GM21390 (cell line): ENCODE data around the gene NMRK1.

Experiments used
- ATAC-seq: cut with Tn5 transposase; IDR thresholded peaks from one replicate; pipeline ENCODE4 v1.9.1; 2021; ENCODE audit not compliant: unreplicated experiment

NMRK1 gene

GRCh38 chr9:75063556-75064305 lies 24.2 kb downstream of the NMRK1 start:
- ATAC-seq = no peak

- ATAC-seq = no peak
These were observed 26.8 kb downstream of the NMRK1 start for GRCh38 chr9:75061169-75061568.

DNA sequence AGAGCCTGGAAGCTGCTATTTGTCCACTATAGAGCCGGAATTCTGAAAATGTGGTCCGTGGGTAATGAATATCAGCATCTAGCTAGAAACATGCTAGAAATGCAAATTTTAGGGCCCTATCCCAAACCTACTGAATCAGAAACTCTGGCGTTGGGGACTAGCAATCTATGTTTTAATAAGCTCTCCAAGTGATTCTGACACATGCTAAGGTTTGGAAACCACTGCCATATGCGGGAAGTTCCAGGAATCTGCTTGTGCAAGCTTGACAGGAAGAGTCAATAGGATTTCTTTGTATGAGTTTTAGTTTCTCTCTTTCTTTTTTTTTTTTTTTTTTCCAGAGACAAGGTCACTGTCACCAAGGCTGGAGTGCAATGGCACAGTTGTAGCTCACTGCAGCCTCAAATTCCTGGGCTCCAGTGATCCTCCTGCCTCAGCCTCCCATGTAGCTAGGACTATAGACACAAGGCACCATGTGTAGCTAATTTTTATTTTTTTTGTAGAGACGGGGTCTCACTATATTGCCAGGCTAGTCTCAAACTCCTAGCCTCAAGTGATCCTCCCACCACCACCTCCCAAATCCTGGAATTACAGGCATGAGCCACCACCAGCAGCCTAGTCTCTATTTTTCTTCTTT lies 33.5 kb downstream of the NMRK1 start:
- ATAC-seq = no peak

DNA sequence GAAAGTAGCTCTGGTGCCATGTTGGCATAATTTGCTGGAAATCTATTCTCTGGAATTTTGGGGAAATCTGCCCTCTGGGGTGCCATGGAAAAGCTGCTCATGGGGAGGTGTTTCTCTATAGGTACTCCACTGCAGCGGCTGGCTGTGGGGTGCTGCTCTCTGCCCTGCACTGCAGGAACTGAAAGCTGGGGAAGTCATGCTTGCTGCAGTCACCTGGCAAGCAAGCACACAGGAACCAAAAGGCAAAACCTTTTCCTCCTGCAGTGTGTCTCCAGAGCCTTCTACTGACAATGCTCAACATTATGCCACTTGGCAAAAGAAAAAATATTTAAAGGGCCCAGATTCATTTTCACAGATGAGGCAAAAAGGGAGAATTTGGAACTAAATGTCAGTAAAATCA lies 34.1 kb downstream of the NMRK1 start:
- ATAC-seq = peak; percentile 99

DNA sequence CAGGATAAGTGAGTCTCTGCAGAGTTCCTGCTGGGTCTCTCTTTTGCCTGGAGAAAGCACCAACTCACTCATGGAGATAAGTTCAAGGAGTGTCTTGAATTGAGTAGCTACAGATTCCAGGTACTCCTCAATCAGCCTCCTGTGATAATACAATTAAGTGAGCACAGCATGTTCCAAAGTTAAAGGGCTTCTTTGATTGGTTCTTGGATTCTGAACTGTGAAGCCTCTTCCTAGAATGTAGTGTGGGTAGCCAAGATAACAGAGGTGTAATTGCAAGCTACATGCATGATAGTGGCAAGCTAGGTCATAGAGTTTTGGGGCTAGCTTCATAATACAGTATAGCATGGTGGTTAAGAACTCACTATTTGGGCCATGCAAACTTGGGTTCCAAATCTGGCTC lies 36.7 kb downstream of the NMRK1 start:
- ATAC-seq = no peak

- ATAC-seq = no peak
These were observed 40.4 kb downstream of the NMRK1 start for GRCh38 chr9:75047506-75047905.

- no peak for ATAC-seq
These were observed 41.1 kb downstream of the NMRK1 start for GRCh38 chr9:75046725-75047345.

GRCh38 chr9:75041041-75041440 lies 46.9 kb downstream of the NMRK1 start:
- ATAC-seq = no peak

DNA sequence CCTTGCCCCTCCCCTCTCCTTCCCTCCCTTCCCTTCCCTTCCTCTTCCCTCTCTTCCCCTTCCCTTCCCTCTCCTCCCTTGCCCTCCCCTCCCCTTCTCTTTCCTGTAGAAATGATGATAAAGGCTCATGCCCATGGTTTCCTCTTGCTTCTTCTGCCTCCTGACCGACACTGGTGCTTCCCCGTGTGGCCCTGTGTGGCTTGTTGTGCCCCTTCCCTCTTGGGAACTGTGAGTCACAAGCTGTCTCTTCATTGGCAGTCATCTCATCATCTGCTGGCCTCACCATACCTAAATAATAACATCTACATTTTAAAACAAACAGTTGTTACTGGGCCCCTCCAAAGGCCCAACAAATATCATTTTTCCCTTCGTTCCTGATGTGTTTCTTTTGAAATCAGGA lies 48.2 kb downstream of the NMRK1 start:
- ATAC-seq = no peak

DNA sequence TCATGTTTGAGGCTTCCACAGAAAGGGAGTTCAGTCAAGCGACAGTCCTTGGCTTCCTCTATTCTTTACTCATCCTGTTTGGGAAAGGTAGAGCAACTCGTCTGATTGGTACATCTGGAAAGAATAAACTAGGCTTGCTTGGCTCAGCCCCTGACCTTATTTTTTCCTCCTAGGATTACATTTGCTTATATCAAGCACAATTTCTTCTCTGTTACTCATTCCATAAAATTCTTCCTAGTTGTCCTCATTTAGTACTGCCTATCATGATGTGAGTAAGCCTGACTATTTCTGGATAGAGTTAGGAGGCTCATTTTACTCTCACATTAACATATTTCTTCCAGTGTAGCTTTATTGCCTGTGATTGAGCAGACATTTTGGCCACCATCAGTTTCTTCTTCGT lies 48.9 kb downstream of the NMRK1 start:
- ATAC-seq = no peak

- no peak for ATAC-seq
These were observed 51.2 kb downstream of the NMRK1 start for GRCh38 chr9:75036793-75037192.

- peak; percentile 60 for ATAC-seq
These were observed 54.0 kb downstream of the NMRK1 start for GRCh38 chr9:75033791-75034473.

DNA sequence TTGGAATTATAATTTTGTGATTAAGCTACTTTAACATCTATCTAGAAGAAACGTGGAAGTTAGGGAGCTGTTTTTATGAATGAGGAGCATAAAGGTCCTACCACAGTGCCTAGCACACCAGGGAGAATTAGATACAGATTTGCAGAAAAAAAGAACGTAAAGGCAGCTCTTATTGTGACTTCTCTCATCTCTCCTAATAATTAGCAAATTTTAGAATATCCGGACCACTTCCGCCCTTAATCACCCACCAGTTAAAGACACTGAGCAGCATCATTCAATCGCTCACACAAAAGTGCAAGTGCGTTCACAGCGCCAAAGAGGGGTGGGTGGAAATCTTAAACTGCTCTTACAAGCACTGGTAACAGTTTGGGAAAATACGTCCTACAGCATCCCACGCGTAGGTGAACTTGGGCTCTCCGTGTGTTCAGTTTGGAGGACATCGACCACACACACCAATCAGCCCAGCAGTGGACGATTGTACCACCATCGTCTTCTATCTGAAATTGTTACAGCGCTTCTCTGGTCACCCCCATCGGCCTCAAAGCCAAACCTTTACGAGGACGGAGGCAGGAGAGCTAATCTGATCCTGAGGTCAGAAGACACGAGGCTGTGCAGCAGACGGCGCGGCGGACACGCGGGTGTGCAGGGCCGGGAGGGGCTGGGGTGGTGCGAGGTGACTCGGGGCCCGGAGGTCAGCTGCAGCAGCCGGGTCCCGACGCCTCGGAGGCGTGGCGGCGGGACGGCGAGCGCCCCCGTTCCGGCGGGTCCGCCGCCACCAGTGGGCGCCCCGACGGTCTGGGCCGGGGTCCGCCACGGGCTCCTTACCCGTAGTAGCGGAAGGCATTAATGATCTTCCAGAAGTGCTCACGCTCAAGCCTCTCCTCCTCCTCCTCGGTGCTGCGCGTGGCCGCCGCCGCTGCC lies 60.5 kb downstream of the NMRK1 start:
- ATAC-seq = peak; percentile 48

DNA sequence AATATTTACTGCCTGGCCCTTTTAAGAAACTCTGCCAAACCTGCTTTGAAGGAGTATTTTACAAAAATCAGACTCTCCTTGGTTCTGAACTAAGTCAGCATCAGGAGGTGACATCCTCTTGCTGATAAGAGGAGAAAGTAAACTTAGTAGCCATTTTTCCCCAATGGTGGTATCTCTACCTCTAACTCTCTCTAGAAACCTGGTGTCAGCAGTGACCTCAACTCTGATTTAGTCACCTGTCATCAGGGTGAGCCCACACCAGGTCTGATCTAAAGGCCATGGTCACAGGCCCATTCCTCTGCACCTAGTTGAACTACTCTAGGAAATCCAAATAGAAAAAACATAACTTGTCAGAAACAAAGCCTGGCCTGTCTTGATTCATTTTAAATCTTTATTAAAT lies 64.1 kb downstream of the NMRK1 start:
- ATAC-seq = no peak

DNA sequence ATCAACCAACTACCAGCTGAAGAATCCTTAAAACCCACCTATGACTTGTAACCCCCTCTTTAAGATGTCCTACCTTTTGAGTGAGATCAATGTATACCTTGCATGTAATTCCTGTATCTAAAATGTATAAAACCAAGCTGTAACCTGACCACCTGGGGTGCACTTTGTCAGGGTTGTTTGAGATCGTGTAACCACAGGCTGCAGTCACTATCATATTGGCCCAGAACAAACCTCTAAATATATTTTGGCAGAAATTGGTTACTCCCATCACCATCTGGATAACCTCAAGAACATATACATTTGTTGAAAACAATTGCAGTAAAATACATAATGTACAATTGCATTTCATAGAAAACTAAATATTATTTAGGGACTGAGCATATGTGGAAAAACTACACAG lies 68.3 kb downstream of the NMRK1 start:
- ATAC-seq = no peak

GRCh38 chr9:75019022-75019421 lies 68.9 kb downstream of the NMRK1 start:
- ATAC-seq = no peak

DNA sequence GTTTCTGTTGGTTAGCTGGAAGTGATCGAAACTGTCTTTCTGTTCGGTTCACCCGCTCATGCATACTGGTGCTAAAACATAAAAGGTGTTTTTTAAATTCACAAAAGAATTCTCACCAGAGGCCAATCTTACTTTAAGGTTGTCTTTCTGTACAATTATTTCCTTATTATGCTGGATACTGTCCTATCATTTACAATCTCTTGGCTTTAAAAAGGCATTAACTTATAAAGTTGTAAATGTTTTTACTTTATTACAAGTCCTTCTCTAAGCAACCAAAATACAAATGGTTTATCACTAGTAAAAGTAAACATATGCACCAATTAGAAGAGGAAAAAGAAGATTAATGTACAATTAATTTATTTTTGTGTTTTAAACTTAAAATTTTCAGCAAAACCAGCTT lies 70.6 kb downstream of the NMRK1 start:
- no peak for ATAC-seq

- ATAC-seq = no peak
These were observed 74.2 kb downstream of the NMRK1 start for GRCh38 chr9:75013735-75014134.
